ENCODE results near the gene PRPF40B. TPM values are rescaled to one million over a fixed set of nuclear protein-coding genes. Genes with fewer than 3 reads are reported as not detected.

PRPF40B gene
- 7.3 TPM for total RNA-seq

GRCh38 chr12:49623142-49623904 lies at the start of gene PRPF40B:
TSS of gene PRPF40B (plus strand) at chr12:49623561. CDS start at chr12:49623591, 30 bp downstream.
- Histone ChIP-seq H3K36me3 (ENCODE audit: control insufficient read depth in 3 of 3, insufficient read depth in 3 of 3, low read length in 3 of 3) (no peaks in the 10 kb centered on the region), H3K9me3 (ENCODE audit: control insufficient read depth in 3 of 3, low read length in 3 of 3) (no peaks in the 10 kb centered on the region), H3K4me1 (ENCODE audit: control insufficient read depth in 3 of 3, insufficient read depth in 3 of 3, low read length in 3 of 3) (peaks cover 11 to 17% (median 14%) of the 10 kb centered on the region in 3 donors), H3K27me3 (ENCODE audit: control insufficient read depth in 3 of 3, insufficient read depth in 3 of 3, low read length in 3 of 3) (no peaks in the 10 kb centered on the region), H3K9ac (ENCODE audit: low read depth in 1 of 3, low read length in 3 of 3) (peak within 1 kb of the TSS; percentile 80 to 94 (median 85)), H3K27ac (ENCODE audit: low read depth, low read length) (peak within 1 kb of the TSS; percentile 83), H3K4me3 (ENCODE audit: low read length in 3 of 3) (peak within 1 kb of the TSS; percentile 75 to 87 (median 85))

GRCh38 chr12:49577589-49578315 lies 45.6 kb upstream of the PRPF40B start:
- Histone ChIP-seq H3K27me3 (ENCODE audit: control insufficient read depth in 3 of 3, insufficient read depth in 3 of 3, low read length in 3 of 3) (no peaks in the 10 kb centered on the region), H3K9me3 (ENCODE audit: control insufficient read depth in 3 of 3, low read length in 3 of 3) (no peaks in the 10 kb centered on the region), H3K36me3 (ENCODE audit: control insufficient read depth in 3 of 3, insufficient read depth in 3 of 3, low read length in 3 of 3) (peaks cover 3 to 24% (median 4%) of the 10 kb centered on the region in 3 donors), H3K9ac (ENCODE audit: low read depth in 1 of 3, low read length in 3 of 3) (no peak overlapping the region), H3K4me3 (ENCODE audit: low read length in 3 of 3) (no peak overlapping the region), H3K27ac (ENCODE audit: low read depth, low read length) (no peak overlapping the region), H3K4me1 (ENCODE audit: control insufficient read depth in 3 of 3, insufficient read depth in 3 of 3, low read length in 3 of 3) (peaks cover 18 to 25% (median 24%) of the 10 kb centered on the region in 3 donors)

- no peak overlapping the region for H3K27ac ChIP-seq (ENCODE audit: low read depth, low read length)
- peaks cover 25 to 32% (median 31%) of the 10 kb centered on the region in 3 donors for H3K4me1 ChIP-seq (ENCODE audit: control insufficient read depth in 3 of 3, insufficient read depth in 3 of 3, low read length in 3 of 3)
- no peaks in the 10 kb centered on the region for H3K27me3 ChIP-seq (ENCODE audit: control insufficient read depth in 3 of 3, insufficient read depth in 3 of 3, low read length in 3 of 3)
- no peak overlapping the region for H3K9ac ChIP-seq (ENCODE audit: low read depth in 1 of 3, low read length in 3 of 3)
- no peaks in the 10 kb centered on the region for H3K9me3 ChIP-seq (ENCODE audit: control insufficient read depth in 3 of 3, low read length in 3 of 3)
- peaks cover 3 to 18% (median 6%) of the 10 kb centered on the region in 3 donors for H3K36me3 ChIP-seq (ENCODE audit: control insufficient read depth in 3 of 3, insufficient read depth in 3 of 3, low read length in 3 of 3)
- no peak overlapping the region for H3K4me3 ChIP-seq (ENCODE audit: low read length in 3 of 3)
These were observed 44.8 kb upstream of the PRPF40B start for GRCh38 chr12:49578471-49579112.

- Histone ChIP-seq H3K4me1 (ENCODE audit: control insufficient read depth in 3 of 3, insufficient read depth in 3 of 3, low read length in 3 of 3) (peaks cover 37 to 44% (median 41%) of the 10 kb centered on the region in 3 donors), H3K36me3 (ENCODE audit: control insufficient read depth in 3 of 3, insufficient read depth in 3 of 3, low read length in 3 of 3) (peaks cover 7 to 12% (median 11%) of the 10 kb centered on the region in 3 donors), H3K27ac (ENCODE audit: low read depth, low read length) (peak overlapping the region; percentile 48)
These were observed 42.5 kb upstream of the PRPF40B start for GRCh38 chr12:49580572-49581535.

GRCh38 chr12:49582201-49582600 lies 41.2 kb upstream of the PRPF40B start:
- H3K4me3 ChIP-seq (ENCODE audit: low read length in 3 of 3) = no peak overlapping the region
- H3K27ac ChIP-seq (ENCODE audit: low read depth, low read length) = no peak overlapping the region
- H3K27me3 ChIP-seq (ENCODE audit: control insufficient read depth in 3 of 3, insufficient read depth in 3 of 3, low read length in 3 of 3) = no peaks in the 10 kb centered on the region
- peaks cover 37 to 44% (median 42%) of the 10 kb centered on the region in 3 donors for H3K4me1 ChIP-seq (ENCODE audit: control insufficient read depth in 3 of 3, insufficient read depth in 3 of 3, low read length in 3 of 3)
- H3K36me3 ChIP-seq (ENCODE audit: control insufficient read depth in 3 of 3, insufficient read depth in 3 of 3, low read length in 3 of 3) = peaks cover 3 to 17% (median 11%) of the 10 kb centered on the region in 3 donors
- no peaks in the 10 kb centered on the region for H3K9me3 ChIP-seq (ENCODE audit: control insufficient read depth in 3 of 3, low read length in 3 of 3)
- no peak overlapping the region for H3K9ac ChIP-seq (ENCODE audit: low read depth in 1 of 3, low read length in 3 of 3)

More at GRCh38 chr12:49580572-49581535, 42.5 kb upstream of the PRPF40B start:
- no peaks in the 10 kb centered on the region for H3K27me3 ChIP-seq (ENCODE audit: control insufficient read depth in 3 of 3, insufficient read depth in 3 of 3, low read length in 3 of 3)
- no peaks in the 10 kb centered on the region for H3K9me3 ChIP-seq (ENCODE audit: control insufficient read depth in 3 of 3, low read length in 3 of 3)
- H3K4me3 ChIP-seq (ENCODE audit: low read length in 3 of 3) = peak overlapping the region in 1 of 3 donors; percentile 9
- H3K9ac ChIP-seq (ENCODE audit: low read depth in 1 of 3, low read length in 3 of 3) = peak overlapping the region; percentile 28 to 69 (median 58)

- Histone ChIP-seq H3K4me1 (ENCODE audit: control insufficient read depth in 3 of 3, insufficient read depth in 3 of 3, low read length in 3 of 3) (peaks cover 37 to 44% (median 42%) of the 10 kb centered on the region in 3 donors), H3K4me3 (ENCODE audit: low read length in 3 of 3) (no peak overlapping the region), H3K36me3 (ENCODE audit: control insufficient read depth in 3 of 3, insufficient read depth in 3 of 3, low read length in 3 of 3) (peaks cover 0 to 17% (median 7%) of the 10 kb centered on the region in 3 donors), H3K27me3 (ENCODE audit: control insufficient read depth in 3 of 3, insufficient read depth in 3 of 3, low read length in 3 of 3) (no peaks in the 10 kb centered on the region), H3K27ac (ENCODE audit: low read depth, low read length) (no peak overlapping the region), H3K9me3 (ENCODE audit: control insufficient read depth in 3 of 3, low read length in 3 of 3) (no peaks in the 10 kb centered on the region), H3K9ac (ENCODE audit: low read depth in 1 of 3, low read length in 3 of 3) (no peak overlapping the region)
These were observed 40.5 kb upstream of the PRPF40B start for GRCh38 chr12:49582850-49583249.

GRCh38 chr12:49583366-49584094 lies 39.8 kb upstream of the PRPF40B start:
- Histone ChIP-seq H3K27me3 (ENCODE audit: control insufficient read depth in 3 of 3, insufficient read depth in 3 of 3, low read length in 3 of 3) (no peaks in the 10 kb centered on the region), H3K4me3 (ENCODE audit: low read length in 3 of 3) (peak overlapping the region in 1 of 3 donors; percentile 22), H3K9ac (ENCODE audit: low read depth in 1 of 3, low read length in 3 of 3) (no peak overlapping the region), H3K36me3 (ENCODE audit: control insufficient read depth in 3 of 3, insufficient read depth in 3 of 3, low read length in 3 of 3) (peaks cover 0 to 15% (median 7%) of the 10 kb centered on the region in 3 donors), H3K27ac (ENCODE audit: low read depth, low read length) (peak overlapping the region; percentile 26), H3K9me3 (ENCODE audit: control insufficient read depth in 3 of 3, low read length in 3 of 3) (no peaks in the 10 kb centered on the region), H3K4me1 (ENCODE audit: control insufficient read depth in 3 of 3, insufficient read depth in 3 of 3, low read length in 3 of 3) (peaks cover 38 to 44% (median 42%) of the 10 kb centered on the region in 3 donors)

- no peak overlapping the region for H3K9ac ChIP-seq (ENCODE audit: low read depth in 1 of 3, low read length in 3 of 3)
- peaks cover 42 to 45% (median 45%) of the 10 kb centered on the region in 3 donors for H3K4me1 ChIP-seq (ENCODE audit: control insufficient read depth in 3 of 3, insufficient read depth in 3 of 3, low read length in 3 of 3)
- peaks cover 0 to 15% (median 7%) of the 10 kb centered on the region in 3 donors for H3K36me3 ChIP-seq (ENCODE audit: control insufficient read depth in 3 of 3, insufficient read depth in 3 of 3, low read length in 3 of 3)
- no peaks in the 10 kb centered on the region for H3K27me3 ChIP-seq (ENCODE audit: control insufficient read depth in 3 of 3, insufficient read depth in 3 of 3, low read length in 3 of 3)
- H3K9me3 ChIP-seq (ENCODE audit: control insufficient read depth in 3 of 3, low read length in 3 of 3) = no peaks in the 10 kb centered on the region
- peak overlapping the region in 1 of 3 donors; percentile 2 for H3K4me3 ChIP-seq (ENCODE audit: low read length in 3 of 3)
- H3K27ac ChIP-seq (ENCODE audit: low read depth, low read length) = peak overlapping the region; percentile 41
These were observed 38.8 kb upstream of the PRPF40B start for GRCh38 chr12:49584591-49584990.

All from skeletal muscle tissue (tissue), 4 donors.